OCI-LY7 (cell line): ENCODE results near the gene SCN8A. TPM values are rescaled to one million over a fixed set of nuclear protein-coding genes. Genes with fewer than 3 reads are reported as not detected.

ENCODE experiments used
- BruUV-seq: library from RNA; stranded (reverse); fragments of 400-500 nt; replicated peaks from 2 replicates; lab custom pipeline; 2021; lab: Mats Ljungman, UMichigan
- CTCF ChIA-PET: fragments of 300-600 bp; sonication (Branson Sonifier 250); formaldehyde crosslinking; loops from one replicate; lab custom pipeline; 2022; ENCODE audit warnings: antibody characterized with exemption; ENCODE audit not compliant: unreplicated experiment; lab: Charles Lee
- POLR2A ChIA-PET: fragments of 300-600 bp; sonication (Branson Sonifier 250); formaldehyde crosslinking; loops from one replicate; lab custom pipeline; 2022; ENCODE audit warnings: antibody characterized with exemption; lab: Charles Lee
- DNase-seq: peaks from one replicate; pipeline ENCODE4 v3.0.0-alpha.2; 2015; ENCODE audit warnings: low spot score
- H2AFZ ChIP-seq: fragments of 200-600 bp; sonication (generic), shearing (Covaris generic); 2 replicates; pipeline ENCODE4 v1.6.1; 2014; ENCODE audit warnings: mild to moderate bottlenecking, antibody characterized with exemption, low read length, moderate library complexity
- H3K27ac ChIP-seq: fragments of 200-600 bp; sonication (generic); 2 replicates; pipeline ENCODE4 v1.5.1; 2014; ENCODE audit warnings: mixed run types, low read depth, mild to moderate bottlenecking, moderate library complexity, low read length, inconsistent platforms; ENCODE audit not compliant: poor library complexity, severe bottlenecking
- H3K36me3 ChIP-seq: fragments of 200-600 bp; sonication (generic); 2 replicates; pipeline ENCODE4 v1.6.1; 2014; ENCODE audit warnings: mild to moderate bottlenecking, antibody characterized with exemption, low read length, moderate library complexity, mixed read lengths; ENCODE audit not compliant: insufficient read depth
- H3K4me1 ChIP-seq: fragments of 200-600 bp; sonication (generic); 2 replicates; pipeline ENCODE4 v1.5.1; 2014; ENCODE audit warnings: mild to moderate bottlenecking, low read length; ENCODE audit not compliant: insufficient read depth, poor library complexity, severe bottlenecking
- H3K4me2 ChIP-seq: fragments of 200-600 bp; sonication (generic); 2 replicates; pipeline ENCODE4 v1.6.1; 2014; ENCODE audit warnings: mild to moderate bottlenecking, low read length
- H3K4me3 ChIP-seq: fragments of 200-600 bp; sonication (generic); 2 replicates; pipeline ENCODE4 v1.5.1; 2014; ENCODE audit warnings: mild to moderate bottlenecking, low read depth, low read length; ENCODE audit not compliant: poor library complexity, severe bottlenecking
- H3K79me2 ChIP-seq: fragments of 200-600 bp; sonication (generic); 2 replicates; pipeline ENCODE4 v1.6.1; 2016; ENCODE audit warnings: low read depth, mild to moderate bottlenecking, low read length, moderate library complexity, mixed read lengths; ENCODE audit not compliant: insufficient read depth
- H3K9me2 ChIP-seq: fragments of 200-600 bp; sonication (generic); 2 replicates; pipeline ENCODE4 v1.6.1; 2016; ENCODE audit warnings: mild to moderate bottlenecking, low read length, mixed read lengths; ENCODE audit not compliant: insufficient read depth
- H3K9me3 ChIP-seq: fragments of 200-600 bp; sonication (generic); 2 replicates; pipeline ENCODE4 v1.6.1; 2014; ENCODE audit warnings: mild to moderate bottlenecking, mixed run types, low read length, mixed read lengths
- H4K20me1 ChIP-seq: fragments of 200-600 bp; sonication (generic); 2 replicates; pipeline ENCODE4 v1.6.1; 2014; ENCODE audit warnings: mild to moderate bottlenecking, antibody characterized with exemption, low read length, moderate library complexity, mixed read lengths; ENCODE audit not compliant: insufficient read depth
- EZH2phosphoT487 ChIP-seq: fragments of 200-600 bp; sonication (generic); IDR thresholded peaks from 2 replicates; pipeline ENCODE4 v1.6.1; 2018; ENCODE audit warnings: low read depth, borderline replicate concordance, mild to moderate bottlenecking, mixed run types, antibody characterized with exemption, low read length, moderate library complexity, mixed read lengths
- intact Hi-C: fragments of 100-400 bp; cut with micrococcal nuclease; formaldehyde crosslinking; loops from one replicate; pipeline ENCODE4 v1.10.0; 2022; ENCODE audit not compliant: unreplicated experiment
- total RNA-seq, 2 experiments: library from RNA; depleted of rRNA in 1 of 2; stranded (reverse); fragments of >200 nt in 1 of 2; shearing (Covaris generic) in 1 of 2; gene quantifications; 2 replicates each; pipeline ENCODE4 v1.2.3, GENCODE V29; 2014 to 2022
- TF ChIP-seq, protein P1 (sequence below): fragments of 200-600 bp; sonication (generic); conservative IDR thresholded peaks from 2 replicates; pipeline ENCODE4 v1.5.1; 2014; ENCODE audit warnings: mild to moderate bottlenecking, antibody characterized with exemption, low read length, moderate library complexity, mixed read lengths

SCN8A gene
- total RNA-seq, 2 experiments from 2014 or later = 0.88 to 2.6 TPM

- no peak for TF ChIP-seq EZH2phosphoT487
- TF ChIP-seq, protein P1, sequence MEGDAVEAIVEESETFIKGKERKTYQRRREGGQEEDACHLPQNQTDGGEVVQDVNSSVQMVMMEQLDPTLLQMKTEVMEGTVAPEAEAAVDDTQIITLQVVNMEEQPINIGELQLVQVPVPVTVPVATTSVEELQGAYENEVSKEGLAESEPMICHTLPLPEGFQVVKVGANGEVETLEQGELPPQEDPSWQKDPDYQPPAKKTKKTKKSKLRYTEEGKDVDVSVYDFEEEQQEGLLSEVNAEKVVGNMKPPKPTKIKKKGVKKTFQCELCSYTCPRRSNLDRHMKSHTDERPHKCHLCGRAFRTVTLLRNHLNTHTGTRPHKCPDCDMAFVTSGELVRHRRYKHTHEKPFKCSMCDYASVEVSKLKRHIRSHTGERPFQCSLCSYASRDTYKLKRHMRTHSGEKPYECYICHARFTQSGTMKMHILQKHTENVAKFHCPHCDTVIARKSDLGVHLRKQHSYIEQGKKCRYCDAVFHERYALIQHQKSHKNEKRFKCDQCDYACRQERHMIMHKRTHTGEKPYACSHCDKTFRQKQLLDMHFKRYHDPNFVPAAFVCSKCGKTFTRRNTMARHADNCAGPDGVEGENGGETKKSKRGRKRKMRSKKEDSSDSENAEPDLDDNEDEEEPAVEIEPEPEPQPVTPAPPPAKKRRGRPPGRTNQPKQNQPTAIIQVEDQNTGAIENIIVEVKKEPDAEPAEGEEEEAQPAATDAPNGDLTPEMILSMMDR = no peak
- no peaks in the 10 kb centered on the region for H3K4me1 ChIP-seq
- no peaks in the 10 kb centered on the region for H3K9me2 ChIP-seq
- H2AFZ ChIP-seq = no peak overlapping the region
- no peaks in the 10 kb centered on the region for H3K9me3 ChIP-seq
- no peaks in the 10 kb centered on the region for H4K20me1 ChIP-seq
- no peak for DNase-seq
- BruUV-seq = no TSS peak
- intact Hi-C loops = no loop called here
- no peaks in the 10 kb centered on the region for H3K79me2 ChIP-seq
- H3K36me3 ChIP-seq = no peaks in the 10 kb centered on the region
- no peak overlapping the region for H3K4me3 ChIP-seq
- ChIA-PET POLR2A (interaction anchor here (0.5 kb wide), 1 partner anchor 15 kb away, joined by 4 read pairs; no protein-coding TSS in a partner anchor), CTCF (no interaction called here)
- no peak overlapping the region for H3K27ac ChIP-seq
- no peak overlapping the region for H3K4me2 ChIP-seq
Measured at GRCh38 chr12:51845482-51845881, 254.4 kb downstream of the SCN8A start.

DNA sequence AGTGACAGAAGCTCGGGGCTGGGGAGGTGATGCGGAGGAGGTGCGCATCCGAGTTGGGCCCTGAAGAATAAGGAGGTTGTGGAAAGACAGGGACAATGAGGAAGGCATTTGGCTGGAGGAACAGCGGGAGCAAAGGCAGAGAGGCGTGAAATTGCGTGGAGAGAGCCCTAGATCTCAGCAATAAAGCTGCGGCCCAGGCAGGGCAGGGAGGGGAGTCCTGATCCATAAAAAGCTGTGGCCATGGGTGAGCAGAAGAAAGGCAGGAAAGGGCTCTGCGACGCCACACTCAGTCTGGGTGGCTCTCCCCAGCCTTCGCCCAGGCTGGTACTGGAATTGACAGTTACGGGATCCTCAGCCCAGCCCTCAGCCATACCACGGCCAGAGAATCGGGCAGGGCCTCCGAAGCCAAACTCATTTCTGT is 255.2 kb downstream of the SCN8A start:
- H3K4me1 ChIP-seq = no peaks in the 10 kb centered on the region
- no peaks in the 10 kb centered on the region for H3K9me2 ChIP-seq
- intact Hi-C loops = no loop called here
- ChIA-PET POLR2A (no interaction called here), CTCF (no interaction called here)
- H3K4me3 ChIP-seq = no peak overlapping the region
- TF ChIP-seq EZH2phosphoT487 = no peak
- TF ChIP-seq, protein P1 = no peak
- no peak for DNase-seq
- no peaks in the 10 kb centered on the region for H3K79me2 ChIP-seq
- H3K9me3 ChIP-seq = no peaks in the 10 kb centered on the region
- no peaks in the 10 kb centered on the region for H3K36me3 ChIP-seq
- H3K27ac ChIP-seq = no peak overlapping the region
- no peak overlapping the region for H3K4me2 ChIP-seq
- H2AFZ ChIP-seq = no peak overlapping the region
- H4K20me1 ChIP-seq = no peaks in the 10 kb centered on the region
- no TSS peak for BruUV-seq

DNA sequence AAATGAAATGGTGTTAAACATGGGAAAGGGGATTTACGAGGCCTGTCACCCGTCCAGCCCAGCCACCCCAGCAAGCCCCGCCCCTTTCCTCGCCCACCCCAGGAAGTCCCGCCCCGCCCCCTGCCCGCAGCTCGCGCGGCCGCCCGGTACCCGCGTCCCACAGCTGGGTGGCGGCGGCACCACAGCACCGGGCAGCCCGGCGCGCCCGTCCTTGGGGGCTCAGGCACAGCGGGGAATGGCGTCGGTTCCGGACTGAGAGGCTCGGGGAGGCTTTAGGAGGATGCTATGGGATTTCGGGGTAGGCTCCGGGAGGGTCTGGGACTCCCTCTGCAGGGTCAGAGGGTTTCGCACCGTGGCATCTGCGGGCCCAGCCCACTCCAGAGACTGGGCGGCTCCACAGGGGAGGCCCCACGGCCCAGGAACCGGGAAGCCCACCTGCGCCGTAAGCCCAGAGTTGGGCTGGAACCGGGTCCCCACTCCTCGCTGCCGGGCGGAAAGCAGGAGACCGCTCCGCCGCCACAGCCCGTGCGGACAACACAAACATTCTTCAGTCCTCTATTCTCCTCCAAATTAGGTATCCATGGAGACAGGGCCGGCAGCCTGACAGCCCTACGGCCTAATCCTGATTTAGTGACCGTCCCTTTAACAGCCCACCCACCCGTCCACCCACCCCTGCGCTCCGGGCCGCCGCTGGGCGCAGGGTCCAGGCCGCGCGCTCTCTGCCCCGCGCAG is 256.0 kb downstream of the SCN8A start:
- no peak for TF ChIP-seq EZH2phosphoT487
- TF ChIP-seq, protein P1 = no peak
- intact Hi-C loops = no loop called here
- H3K36me3 ChIP-seq = no peaks in the 10 kb centered on the region
- DNase-seq = no peak
- CTCF ChIA-PET = no interaction called here
- no peak overlapping the region for H3K27ac ChIP-seq
- H4K20me1 ChIP-seq = no peaks in the 10 kb centered on the region
- H3K9me3 ChIP-seq = no peaks in the 10 kb centered on the region
- H3K4me1 ChIP-seq = no peaks in the 10 kb centered on the region
- H3K79me2 ChIP-seq = no peaks in the 10 kb centered on the region
- BruUV-seq = no TSS peak
- H3K4me2 ChIP-seq = no peak overlapping the region
- H3K9me2 ChIP-seq = no peaks in the 10 kb centered on the region
- H2AFZ ChIP-seq = no peak overlapping the region
- no peak overlapping the region for H3K4me3 ChIP-seq
- POLR2A ChIA-PET = no interaction called here
